Measurements from ENCODE around the gene TPK1. TPM values are rescaled to one million over a fixed set of nuclear protein-coding genes. Genes with fewer than 3 reads are reported as not detected.

TPK1 gene
- total RNA-seq, 1 donor from 2014 or later: 3.5 TPM

DNA sequence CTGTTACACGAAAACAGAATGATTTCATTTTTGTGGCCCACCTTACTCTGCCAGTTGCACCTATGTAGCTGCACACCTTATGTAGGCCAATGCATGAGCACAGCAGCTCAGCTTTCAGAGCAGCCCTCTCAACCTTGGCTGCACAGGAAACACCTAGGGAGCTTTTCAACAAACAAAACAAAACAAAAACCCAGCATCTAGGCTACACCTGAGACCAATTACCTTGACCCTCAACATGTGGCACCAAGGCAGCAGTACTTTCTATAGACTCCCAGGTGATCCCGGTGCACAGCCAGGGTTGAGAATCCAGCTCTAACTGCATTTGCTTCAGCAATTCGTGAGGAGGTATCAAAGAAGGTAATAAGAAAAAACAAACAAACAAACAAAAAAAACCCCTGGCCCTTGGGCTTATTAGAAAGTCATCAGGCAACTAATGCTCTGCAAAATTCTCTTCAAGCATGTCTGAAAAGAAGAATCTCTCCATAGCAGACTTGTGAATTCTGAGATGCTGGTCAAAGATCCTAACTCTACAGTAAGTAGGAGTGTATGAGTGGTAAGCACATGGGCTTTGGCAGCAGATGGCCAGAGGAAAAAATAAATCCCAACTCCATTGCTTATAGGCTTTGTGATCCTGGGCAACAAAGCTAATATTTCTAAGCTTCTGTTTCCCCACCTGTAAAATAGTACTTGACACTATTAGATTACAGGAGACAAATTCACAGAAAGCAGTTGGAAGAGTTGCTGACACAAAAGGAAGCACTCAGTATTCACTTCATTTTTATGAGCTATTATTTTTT, 318.9 kb downstream of the TPK1 start:
- no peak for DNase-seq (ENCODE audit: low spot score)
- H3K4me3 Mint-ChIP-seq (ENCODE audit: unreplicated experiment): no peak overlapping the region
- no peaks in the 10 kb centered on the region for H3K36me3 Mint-ChIP-seq (ENCODE audit: low read depth)
- TF ChIP-seq, protein P1, sequence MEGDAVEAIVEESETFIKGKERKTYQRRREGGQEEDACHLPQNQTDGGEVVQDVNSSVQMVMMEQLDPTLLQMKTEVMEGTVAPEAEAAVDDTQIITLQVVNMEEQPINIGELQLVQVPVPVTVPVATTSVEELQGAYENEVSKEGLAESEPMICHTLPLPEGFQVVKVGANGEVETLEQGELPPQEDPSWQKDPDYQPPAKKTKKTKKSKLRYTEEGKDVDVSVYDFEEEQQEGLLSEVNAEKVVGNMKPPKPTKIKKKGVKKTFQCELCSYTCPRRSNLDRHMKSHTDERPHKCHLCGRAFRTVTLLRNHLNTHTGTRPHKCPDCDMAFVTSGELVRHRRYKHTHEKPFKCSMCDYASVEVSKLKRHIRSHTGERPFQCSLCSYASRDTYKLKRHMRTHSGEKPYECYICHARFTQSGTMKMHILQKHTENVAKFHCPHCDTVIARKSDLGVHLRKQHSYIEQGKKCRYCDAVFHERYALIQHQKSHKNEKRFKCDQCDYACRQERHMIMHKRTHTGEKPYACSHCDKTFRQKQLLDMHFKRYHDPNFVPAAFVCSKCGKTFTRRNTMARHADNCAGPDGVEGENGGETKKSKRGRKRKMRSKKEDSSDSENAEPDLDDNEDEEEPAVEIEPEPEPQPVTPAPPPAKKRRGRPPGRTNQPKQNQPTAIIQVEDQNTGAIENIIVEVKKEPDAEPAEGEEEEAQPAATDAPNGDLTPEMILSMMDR (IDR thresholded peaks at IDR 0.05): no peak
- H3K27me3 Mint-ChIP-seq (ENCODE audit: low read depth): peaks cover 2% of the 10 kb centered on the region
- H3K27ac Mint-ChIP-seq (ENCODE audit: unreplicated experiment): no peak overlapping the region
- H3K4me1 Mint-ChIP-seq (ENCODE audit: low read depth): no peaks in the 10 kb centered on the region
- no peaks in the 10 kb centered on the region for H3K9me3 Mint-ChIP-seq (ENCODE audit: low read depth)

DNA sequence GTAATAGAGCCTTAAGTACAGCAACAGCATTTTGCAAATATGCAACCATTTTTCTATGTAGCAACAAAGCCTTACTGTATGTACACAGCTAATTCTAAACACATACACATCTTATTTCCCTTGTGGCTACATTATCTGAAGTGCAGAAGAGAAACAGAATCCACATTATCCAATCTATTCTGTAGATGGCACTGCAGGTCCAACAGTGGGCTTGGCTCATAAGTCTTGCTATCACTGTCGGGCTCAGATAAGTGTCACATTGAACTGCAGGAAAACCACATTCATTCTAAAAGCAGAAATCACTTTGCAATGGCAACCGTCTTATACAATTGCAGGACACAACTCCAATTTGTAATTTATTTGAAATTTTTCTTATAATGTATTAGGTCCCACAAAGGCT, 322.5 kb downstream of the TPK1 start:
- TF ChIP-seq, protein P1 (IDR thresholded peaks at IDR 0.05): peak; percentile 47
- no peaks in the 10 kb centered on the region for H3K36me3 Mint-ChIP-seq (ENCODE audit: low read depth)
- H3K27ac Mint-ChIP-seq (ENCODE audit: unreplicated experiment): no peak overlapping the region
- DNase-seq (ENCODE audit: low spot score): no peak
- no peaks in the 10 kb centered on the region for H3K9me3 Mint-ChIP-seq (ENCODE audit: low read depth)
- H3K4me1 Mint-ChIP-seq (ENCODE audit: low read depth): no peaks in the 10 kb centered on the region
- no peak overlapping the region for H3K4me3 Mint-ChIP-seq (ENCODE audit: unreplicated experiment)
- peaks cover 2% of the 10 kb centered on the region for H3K27me3 Mint-ChIP-seq (ENCODE audit: low read depth)

DNA sequence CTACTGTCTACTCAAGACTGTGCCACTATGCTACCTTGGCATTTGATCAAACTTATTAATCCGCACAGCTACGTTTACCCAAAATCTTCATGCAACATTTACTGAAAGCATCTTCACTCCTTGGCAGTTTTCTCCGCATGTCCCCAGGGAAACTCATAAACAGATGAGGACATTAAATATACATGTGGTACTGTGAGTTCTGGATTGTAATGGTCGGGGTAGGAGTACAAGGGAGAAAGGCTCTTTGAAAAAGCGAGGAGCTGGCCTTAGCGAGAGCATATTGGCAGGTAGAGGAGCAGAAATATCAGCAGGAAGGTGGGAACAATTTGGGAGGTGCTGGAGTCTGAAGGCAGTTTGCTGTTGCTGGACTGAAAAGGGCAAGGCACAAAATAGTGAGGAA, 325.2 kb downstream of the TPK1 start:
- peaks cover 3% of the 10 kb centered on the region for H3K9me3 Mint-ChIP-seq (ENCODE audit: low read depth)
- peaks cover 2% of the 10 kb centered on the region for H3K27me3 Mint-ChIP-seq (ENCODE audit: low read depth)
- no peak overlapping the region for H3K4me3 Mint-ChIP-seq (ENCODE audit: unreplicated experiment)
- H3K4me1 Mint-ChIP-seq (ENCODE audit: low read depth): no peaks in the 10 kb centered on the region
- DNase-seq (ENCODE audit: low spot score): no peak
- TF ChIP-seq, protein P1 (IDR thresholded peaks at IDR 0.05): no peak
- no peak overlapping the region for H3K27ac Mint-ChIP-seq (ENCODE audit: unreplicated experiment)
- H3K36me3 Mint-ChIP-seq (ENCODE audit: low read depth): no peaks in the 10 kb centered on the region

DNA sequence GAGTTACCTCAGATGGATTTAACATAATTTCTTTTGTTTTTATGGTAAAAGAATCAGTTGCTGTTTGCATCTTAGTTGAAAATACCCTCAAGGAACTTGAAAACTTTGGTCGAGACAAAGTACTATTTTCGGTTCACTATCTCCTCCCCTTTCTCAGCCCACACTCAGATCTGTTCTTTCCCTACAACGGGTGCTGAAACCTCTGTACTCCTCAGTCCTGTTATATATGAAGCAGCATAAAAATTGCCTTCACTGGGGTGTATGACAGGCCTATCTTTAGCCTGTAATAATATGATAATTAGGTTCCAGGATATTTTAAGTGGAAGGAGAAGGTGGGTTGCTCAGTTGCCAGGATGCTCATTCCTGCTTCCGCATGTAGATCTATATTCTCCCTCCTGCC, 327.2 kb downstream of the TPK1 start:
- Mint-ChIP-seq H3K27me3 (ENCODE audit: low read depth) (peaks cover 2% of the 10 kb centered on the region), H3K36me3 (ENCODE audit: low read depth) (no peaks in the 10 kb centered on the region), H3K4me1 (ENCODE audit: low read depth) (no peaks in the 10 kb centered on the region), H3K27ac (ENCODE audit: unreplicated experiment) (no peak overlapping the region), H3K9me3 (ENCODE audit: low read depth) (peaks cover 10% of the 10 kb centered on the region), H3K4me3 (ENCODE audit: unreplicated experiment) (no peak overlapping the region)
- no peak for DNase-seq (ENCODE audit: low spot score)
- TF ChIP-seq, protein P1 (IDR thresholded peaks at IDR 0.05): no peak

DNA sequence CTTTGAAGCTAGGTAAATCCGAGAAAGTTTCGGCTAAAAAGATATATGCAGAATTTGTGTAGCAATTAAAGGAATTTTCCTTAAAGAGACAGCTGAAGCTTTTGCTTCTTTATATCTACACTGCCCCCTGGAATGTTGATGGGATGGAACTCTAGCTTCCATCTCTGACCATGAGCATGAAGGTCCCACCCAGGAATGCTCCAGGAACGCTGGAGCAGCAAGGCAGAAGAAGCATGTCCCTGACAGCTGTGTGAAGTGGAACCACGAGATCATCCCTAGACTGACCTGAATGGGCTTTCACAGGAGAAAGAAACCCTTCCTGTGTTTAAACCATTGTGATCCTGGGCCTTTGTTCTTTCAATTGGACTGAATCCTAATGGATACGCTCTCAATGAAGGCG, 332.6 kb downstream of the TPK1 start:
- Mint-ChIP-seq H3K9me3 (ENCODE audit: low read depth) (peaks cover 10% of the 10 kb centered on the region), H3K4me3 (ENCODE audit: unreplicated experiment) (no peak overlapping the region), H3K27me3 (ENCODE audit: low read depth) (peaks cover 3% of the 10 kb centered on the region), H3K4me1 (ENCODE audit: low read depth) (no peaks in the 10 kb centered on the region), H3K36me3 (ENCODE audit: low read depth) (no peaks in the 10 kb centered on the region), H3K27ac (ENCODE audit: unreplicated experiment) (no peak overlapping the region)
- TF ChIP-seq, protein P1 (IDR thresholded peaks at IDR 0.05): no peak
- no peak for DNase-seq (ENCODE audit: low spot score)

Measured in chondrocyte (in vitro differentiated cells).